Middle frontal gyrus (tissue), 1 donor: ENCODE data around the gene TNRC18.
"Not testable (repeated sequence)": the region's sequence is repeated elsewhere in the genome, so short reads cannot be mapped to it uniquely, and the experiment has no call there.

Experiments
- DNase-seq: peaks from one replicate; pipeline ENCODE4 v3.0.0-alpha.2; 2015; ENCODE audit warnings: low spot score; ENCODE audit errors: extremely low spot score

TNRC18 gene

DNA sequence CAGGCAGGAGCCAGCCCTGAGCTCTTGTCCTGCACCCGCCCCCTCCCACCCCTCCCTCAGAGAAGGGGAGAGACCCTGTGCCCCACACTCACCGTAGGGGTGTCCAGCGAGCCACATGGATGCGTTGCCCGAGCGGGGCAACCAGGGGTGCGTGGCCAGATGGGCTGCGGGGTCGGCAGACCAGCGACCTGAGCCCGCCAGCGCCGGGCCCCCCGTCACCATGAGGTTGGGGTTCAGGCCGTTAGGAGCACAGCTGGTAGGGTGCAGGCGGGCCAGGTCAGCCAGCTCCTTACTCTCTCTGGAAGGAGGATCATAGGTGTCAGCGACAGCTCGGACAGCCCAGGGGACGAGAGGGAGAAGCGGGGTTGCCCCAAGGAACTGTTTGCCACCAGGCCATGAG, 46.4 kb downstream of the TNRC18 start:
- no peak for DNase-seq

DNA sequence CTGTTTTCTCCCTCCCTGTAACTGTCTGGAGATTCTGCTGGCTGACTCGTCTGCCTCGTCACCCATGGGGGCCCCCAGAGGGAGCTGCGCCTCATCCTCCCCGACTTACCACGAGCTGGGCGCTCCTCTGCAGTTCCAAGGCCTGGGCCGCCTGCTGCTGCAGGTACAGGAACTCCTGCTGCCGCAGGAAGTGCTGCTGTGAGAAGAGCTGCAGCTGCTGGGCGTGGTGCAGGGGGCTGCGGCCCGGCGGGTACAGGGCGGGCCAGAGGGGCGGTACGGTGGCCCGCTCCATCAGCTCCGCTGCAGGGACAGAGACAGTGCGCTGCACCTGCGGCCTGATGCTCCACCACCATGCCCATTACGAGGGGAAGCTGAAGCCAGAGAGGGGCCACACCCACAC, 47.7 kb downstream of the TNRC18 start:
- no peak for DNase-seq

DNA sequence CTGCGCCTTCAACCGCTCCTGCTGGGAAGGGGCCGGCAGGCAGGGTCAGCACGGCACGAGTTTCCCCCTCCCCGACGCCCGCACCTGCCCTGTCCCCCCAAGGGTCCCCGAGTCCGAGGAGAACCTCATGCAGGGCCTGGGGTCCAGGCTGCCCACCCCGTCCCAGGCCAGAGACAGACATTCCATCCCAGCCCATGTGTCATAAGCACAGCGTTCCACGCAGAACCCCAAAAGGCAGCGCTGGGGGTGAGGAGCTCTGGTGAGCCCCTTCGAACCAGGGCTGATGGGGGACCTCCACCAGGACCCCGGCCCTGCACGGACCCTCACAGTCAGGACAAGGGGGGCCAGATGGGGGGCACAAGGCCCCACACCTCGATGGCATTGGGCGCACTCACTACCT, 49.2 kb downstream of the TNRC18 start:
- DNase-seq: no peak

DNA sequence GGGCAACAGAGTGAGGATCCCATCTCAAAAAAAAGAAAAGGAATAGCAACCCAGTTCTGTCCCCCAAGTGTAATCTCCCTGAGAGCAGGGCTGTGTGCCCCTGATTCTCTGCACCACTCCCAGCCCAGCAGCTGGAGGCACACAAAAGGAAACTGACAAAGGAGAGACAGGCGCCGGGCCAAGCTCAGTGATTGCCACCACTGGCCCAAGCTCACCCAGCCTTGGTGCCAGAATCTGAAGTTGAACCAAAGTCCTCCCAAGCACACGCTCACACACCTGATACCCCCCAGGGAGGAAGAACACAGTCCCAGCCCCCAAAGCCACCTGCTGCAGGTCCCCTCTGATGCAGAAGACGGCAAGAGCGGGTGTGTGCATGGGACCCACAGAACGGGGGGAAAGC, 50.3 kb downstream of the TNRC18 start:
- DNase-seq: no peak

DNA sequence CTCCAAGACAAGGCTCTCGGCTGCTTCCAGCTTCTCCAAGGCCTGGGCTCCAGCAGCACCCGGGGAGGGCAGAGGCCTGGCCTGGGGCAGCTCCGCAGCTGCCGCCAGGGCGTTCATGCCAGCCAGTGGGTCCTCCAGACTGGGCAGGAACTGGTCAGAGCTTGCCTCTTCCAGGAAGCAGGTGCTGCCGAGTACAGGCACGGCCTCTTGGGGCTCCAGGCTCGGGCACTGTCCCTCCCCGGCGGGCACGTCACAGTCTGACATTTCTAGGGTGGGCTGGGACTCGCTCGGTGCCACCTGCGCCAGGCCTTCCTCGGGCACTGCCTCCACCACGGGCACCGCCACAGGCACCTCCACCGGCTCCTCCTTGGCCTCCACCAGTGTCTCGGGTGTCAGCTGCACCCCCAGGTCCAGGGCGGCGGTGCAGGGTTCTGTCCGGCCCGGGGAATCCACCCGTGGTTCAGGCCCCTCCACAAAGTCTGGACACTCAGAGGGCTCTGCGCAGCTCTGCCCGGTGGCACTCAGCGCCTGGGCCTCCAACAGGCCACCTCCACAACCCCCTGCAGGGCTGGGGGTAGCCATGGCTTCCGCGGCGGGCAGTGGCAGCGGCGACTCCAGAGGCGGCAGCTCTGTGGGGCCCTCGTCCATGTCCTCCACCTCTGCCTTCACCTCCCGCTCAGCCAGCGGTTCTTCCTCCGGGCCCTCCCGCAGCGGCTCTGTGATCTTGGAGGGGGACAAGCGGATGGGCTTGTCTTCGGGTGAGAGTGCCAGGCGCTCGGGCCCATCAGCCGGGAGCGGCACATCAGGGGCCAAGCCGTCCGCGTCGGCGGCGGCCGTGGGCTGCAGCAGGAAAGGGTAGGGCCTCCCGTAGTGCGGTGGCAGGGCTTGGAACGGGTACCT, 52.9 kb downstream of the TNRC18 start:
- DNase-seq: no peak

DNA sequence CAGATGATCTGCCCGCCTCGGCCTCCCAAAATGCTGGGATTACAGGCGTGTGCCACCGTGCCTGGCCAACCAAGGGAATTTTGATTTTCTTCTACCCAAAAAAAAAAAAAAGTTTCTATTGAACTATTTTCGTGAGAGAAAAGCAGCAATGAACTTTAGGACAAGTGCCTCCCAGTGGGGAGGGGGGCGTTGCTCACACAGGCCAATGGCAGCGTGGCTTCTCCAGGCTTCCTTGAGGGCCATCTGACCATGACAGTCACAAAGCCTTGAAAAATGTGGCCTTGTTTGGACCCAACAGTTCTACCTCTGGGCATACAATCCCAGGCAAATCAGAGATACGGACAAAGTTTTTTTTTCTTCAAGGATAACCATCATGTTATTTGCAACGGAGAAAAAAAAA, 56.0 kb downstream of the TNRC18 start:
- no peak for DNase-seq

DNA sequence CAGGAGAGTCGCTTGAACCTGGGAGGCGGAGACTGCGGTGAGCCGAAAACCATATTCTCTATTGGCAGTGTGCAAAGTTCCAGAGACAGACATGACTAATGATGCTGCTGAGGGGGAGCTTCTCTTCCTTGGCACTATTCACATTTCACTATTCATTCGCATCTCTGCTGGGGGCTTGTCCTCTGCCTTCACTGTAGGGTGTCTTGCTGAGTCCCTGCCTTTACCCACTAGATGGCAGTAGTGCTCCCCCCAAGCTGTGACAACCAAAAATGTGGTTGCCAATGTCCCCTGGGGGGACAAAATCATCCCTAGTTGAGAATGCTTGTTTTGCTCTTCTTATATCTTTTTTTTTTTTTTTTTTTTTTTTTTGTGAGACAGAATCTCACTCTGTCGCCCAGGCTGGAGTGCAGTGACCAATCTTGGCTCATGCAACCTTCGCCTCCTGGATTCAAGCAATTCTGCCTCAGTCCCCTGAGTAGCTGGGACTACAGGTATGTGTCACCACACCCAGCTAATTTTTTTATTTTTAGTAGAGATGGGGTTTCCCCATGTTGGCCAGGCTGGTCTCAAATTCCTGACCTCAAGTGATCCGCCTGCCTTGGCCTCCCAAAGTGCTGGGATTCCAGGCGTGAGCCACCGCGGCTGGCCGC, 57.5 kb downstream of the TNRC18 start:
- peak; percentile 51 for DNase-seq

DNA sequence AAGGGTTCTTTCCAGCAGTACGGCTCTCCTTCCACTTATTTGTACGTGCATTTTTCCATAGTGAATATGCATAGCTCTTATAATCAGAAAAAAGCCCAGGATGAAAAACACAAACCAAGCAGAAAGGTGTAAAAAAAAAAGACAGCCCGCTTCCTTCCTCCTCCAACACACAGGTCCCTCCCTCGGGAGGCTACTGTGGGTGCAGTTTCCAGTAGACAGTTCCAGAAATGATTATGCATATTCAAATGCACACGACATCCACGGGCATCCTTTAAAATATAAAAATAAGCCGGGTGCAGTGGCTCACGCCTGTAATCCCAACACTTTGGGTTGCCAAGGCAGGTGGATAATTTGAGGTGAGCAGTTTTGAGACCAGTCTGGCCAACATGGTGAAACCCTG, 59.9 kb downstream of the TNRC18 start:
- DNase-seq: no peak

DNA sequence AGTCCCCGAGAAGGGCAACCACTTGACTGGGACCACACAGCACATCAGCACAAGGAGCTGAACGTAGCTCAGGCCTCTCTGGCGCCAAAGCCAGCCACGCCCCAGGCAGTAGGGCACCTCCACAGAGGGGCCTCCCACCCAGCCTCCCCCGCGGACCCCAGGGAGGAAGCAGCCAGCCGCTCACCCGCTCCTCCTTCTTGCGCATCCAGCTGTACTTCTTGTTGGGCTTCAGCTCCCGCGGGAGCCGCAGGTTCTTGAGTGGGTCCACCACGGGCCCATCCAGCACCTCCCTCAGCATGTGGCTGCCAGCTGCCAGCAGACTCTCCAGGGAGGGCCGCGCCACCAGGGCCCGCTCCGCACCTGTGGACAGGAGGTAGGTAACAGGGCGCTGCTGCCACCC, 61.2 kb downstream of the TNRC18 start:
- DNase-seq: no peak

DNA sequence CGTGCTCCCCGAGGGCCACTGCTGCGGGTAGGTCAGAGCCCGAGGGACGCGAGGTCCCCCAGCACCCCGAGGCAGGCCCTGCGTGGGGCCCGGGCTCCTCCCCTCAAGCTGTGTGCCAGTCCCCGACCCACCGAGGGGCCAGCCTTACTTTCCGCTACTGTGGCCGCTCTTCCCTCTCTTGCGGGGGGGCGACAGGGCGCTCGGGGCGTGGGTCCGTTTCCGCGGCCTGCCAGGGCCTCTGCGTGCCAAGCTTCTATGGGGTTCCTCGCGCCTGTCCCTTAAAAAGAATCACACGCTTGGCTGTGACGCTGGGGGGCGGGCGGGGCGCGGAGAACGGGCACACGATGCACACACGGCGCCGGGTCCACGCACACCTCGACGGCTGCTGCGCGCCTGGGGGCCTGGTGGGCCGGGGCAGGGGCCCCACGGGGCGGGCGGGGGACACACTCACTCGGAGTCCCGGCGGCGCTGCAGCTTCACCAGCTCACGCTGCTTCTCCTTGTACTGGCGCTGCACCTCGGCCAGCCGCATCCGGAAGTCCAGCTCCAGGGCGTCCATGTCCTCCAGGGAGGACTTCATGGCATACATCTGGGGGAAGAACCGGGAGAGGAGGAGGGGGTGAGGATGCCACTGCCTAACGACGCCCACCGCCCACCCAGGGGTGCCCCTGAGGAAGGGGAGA, 62.0 kb downstream of the TNRC18 start:
- no peak for DNase-seq

DNA sequence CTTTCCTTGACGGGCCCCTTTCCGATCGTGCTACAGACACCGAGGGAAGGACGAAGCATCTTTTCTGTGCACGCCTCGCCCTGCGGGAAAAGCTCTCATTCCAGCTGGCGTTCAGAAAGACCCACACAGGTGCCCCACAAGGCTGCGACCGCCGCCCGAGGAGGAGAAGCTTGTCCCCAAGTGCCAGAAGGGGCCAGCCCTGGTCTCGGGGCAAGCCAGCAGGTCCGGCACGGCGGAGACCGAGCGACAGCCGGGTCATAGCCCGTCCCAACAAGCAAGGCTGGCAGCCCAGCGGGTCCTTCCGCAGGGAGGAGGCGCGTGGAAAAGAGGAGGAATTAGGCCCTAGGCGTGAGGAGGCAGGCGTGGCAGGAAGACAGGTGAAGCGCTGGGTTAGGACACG, 62.7 kb downstream of the TNRC18 start:
- no peak for DNase-seq

DNA sequence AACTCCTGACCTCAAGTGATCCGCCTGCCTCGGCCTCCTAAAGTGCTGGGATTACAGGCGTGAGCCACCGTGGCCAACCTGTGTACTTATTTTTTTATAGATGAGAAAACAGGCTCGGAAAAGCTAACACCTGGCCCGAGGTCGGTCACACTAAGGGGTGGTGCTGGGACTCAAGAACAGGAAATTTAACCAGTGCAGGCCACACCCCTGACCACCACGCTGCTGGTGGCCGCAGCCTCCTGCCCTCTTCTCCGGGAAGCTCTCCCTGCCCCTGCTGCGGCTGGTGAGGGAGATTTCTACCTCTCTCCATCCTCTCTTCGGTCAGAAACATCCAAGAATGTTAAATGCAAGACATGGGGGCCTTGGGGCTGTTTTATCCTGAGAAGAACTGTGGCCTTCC, 63.2 kb downstream of the TNRC18 start:
- no peak for DNase-seq

DNA sequence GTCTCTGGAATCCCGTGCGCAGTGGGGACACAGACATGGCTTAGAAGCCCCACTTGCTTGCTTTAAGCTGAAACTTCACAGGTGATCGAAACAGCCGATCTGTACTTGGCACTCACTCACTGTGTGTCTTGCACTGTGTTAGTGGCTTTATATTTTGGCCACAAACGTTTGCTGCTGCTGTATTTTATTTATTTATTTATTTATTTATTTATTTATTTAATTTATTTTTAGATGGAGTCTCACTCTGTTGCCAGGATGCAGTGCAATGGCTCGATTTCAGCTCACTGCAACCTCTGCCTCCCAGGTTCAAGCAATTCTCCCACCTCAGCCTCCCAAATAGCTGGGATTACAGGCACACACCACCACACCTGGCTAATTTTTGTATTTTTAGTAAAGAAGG, 63.6 kb downstream of the TNRC18 start:
- DNase-seq: not testable (repeated sequence)

DNA sequence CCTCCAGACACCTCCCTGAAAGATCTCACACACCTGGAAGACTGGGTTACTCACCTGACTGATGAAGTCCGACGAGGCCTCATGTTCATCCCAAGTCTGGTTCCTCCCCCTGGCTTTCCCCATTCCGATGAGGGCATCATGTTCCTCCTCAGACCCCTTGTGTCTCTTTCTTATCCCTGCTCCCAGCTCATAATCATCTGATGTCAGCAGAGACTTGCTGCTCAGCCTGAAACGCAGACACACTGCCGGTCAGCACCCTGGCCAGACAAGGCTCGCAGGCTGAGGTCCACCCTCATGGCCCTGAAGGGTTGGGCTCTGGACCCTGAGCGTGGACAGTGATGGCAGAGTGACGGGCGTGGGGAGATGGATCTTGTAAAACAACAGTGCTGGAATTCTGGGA, 64.3 kb downstream of the TNRC18 start:
- no peak for DNase-seq

DNA sequence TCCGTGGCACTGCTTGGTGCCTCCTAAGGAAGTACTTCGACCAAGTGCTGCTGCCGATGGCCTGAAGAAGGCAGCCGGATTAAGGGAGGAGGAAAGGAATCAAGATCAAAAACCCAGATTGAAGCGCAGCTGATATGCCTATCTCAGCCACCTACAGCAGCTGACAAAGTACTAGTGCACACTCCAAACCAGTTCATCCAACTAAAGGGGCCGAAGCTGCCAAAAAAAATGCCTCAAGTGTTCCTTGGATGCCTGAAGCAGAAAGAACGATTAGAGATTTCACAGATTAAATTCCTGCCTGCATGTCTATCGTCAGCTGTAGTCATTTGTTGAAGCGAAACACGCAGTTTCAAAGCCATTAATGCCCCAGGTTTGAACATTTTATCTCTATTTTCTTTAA, 65.7 kb downstream of the TNRC18 start:
- DNase-seq: no peak

DNA sequence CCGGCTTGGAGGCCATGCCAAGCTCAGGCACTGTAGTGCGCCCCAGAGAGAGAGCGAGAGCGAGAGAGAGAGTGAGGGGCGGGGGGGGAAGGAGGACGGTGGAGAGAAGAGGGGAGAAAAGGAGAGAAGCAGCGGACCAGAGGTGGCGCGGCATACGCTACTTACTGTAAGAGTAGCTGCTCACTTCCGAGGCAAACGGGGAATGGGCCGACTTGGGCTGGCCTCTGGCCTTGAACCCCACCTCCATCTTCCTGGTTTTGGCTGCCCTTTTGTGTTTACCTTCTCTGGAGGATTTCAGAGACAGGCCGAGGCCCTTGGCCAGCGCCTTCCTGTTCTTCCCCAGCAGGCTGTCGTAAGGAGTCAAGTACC, 66.9 kb downstream of the TNRC18 start:
- DNase-seq: no peak

DNA sequence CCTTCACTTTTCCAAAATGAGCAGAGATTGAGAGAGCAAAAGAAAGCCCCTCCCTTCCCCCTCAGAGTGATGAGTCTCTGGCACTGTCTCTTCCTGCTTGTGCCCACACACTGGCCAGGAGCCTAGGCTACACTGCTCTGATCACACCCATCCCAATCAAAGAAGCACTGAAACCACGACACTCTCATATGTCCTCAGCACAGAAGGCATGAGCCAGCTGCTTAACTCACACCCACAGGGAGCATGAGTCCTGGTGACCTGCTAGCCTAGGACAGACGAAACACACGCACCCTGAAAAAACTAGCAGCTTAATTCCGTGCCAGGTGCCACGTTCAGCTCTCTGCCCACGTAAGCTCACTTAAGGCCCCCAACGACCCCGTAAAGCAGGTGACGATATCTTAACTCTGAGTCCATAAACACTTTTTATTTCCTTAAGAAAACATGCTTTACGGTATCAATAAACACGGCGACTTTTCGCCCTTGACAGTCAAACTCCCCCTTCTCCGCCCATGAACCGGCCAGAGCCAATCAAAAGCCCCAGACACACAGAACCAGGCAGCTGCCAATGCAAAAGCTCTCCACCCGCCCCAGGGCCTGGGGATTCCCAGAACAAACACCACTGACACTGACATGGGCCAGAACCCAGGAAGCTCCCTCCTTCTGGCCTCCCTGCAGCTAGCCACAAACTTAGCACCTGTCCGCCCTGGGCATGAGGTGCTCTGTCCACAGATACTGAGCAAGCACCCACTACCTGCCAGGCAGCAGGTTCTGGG, 69.0 kb downstream of the TNRC18 start:
- DNase-seq: no peak

DNA sequence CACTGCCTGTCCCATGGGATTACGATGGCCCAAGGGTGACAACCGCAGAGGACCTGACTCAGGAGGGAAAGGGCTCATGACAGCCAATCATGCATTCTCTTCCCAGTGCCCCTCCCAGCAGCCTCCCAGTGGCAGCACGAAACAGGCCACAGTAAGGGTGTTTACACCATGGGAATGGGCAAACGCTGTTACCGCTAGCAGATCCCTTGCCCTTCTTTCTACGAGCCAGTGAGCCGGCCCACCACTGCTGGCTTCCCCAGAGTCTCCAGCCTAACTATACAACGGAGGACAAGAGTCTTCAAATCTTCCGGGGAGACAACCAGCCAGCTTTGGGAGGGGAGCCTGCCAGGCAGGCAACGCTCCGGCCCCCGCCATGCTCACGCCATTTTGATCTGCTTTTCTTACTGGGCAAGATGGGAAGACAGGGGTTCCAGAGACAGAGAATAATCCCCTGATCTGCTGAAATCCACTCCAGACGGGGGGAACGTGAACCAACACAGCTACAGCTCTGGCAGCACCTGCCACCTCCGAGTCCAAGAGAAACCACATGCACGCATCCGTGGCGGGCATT, 71.1 kb downstream of the TNRC18 start:
- no peak for DNase-seq

DNA sequence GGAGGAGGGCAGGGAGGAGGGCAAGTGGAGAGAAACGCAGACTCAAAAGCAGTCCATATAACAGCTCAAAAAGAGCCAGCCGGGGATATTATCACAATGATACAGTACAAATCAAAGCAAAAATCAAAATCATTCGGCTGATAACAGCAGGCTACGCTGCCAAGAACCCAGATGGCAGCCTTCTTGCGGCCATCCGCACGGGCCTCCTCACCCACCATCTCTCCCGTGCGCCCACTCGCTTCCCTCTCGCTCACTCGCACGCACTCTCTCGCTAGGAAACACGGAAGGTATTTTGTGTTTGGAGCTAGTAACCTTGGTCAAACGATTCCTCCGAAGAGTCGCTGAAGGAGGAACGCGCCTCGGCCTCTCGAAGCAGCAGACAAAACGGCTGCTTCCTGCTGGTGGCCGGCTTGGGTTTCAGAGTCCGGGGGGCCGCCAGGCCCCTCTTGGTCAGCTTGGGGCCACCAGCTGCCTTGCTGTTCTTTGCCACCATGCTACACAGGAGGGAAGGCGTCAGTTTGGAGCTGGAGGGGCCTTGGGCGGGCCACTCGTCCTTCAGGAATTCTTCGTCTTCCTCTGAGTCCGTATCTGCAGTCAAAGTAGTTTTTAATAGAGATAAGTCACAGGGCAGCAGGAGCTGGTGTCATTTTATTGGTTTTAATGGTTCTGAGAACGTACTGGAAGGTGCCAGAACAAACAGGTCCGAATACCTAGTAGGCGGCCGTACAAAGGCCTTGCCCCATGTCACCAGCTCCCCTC, 71.9 kb downstream of the TNRC18 start:
- DNase-seq: no peak

DNA sequence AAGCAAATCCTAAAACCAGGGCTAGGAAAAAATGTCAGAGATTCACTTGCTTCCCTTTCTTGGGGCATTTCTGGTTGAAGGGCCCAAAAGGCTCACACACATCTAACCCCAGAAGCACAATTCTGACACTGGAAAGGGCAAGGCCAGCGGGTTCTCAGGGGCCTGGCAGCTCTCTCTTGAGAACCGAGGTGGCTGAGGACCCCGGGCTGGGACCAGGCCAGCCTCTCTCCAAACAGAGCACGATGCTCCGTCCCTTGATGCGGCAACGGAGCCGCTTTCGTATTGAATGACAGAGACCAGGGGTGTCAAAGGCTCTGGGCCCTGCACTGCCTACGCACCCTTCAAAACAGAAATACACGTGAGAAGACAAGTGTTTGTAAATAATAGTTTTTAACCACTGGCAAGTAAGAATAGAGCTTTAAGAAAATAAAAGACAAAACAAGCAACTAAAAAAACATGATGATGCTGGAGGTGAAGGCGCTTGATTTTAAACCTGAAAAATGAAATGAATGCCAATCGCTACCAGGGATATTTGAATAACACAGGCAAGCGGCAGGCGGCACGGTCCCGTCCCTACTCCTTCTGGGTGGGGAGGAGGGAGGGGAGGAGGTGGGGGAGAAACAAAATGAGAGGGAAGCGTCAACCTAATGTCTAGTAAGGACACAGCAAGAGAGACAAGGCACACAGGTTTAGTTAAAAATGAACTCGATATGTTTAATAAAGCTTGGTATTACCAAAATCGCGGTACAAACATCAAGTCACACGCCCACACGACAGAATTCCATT, 72.8 kb downstream of the TNRC18 start:
- DNase-seq: no peak
